Neural progenitor cell (in vitro differentiated cells): Measurements from ENCODE around the gene INPP4B. TPM values are rescaled to one million over a fixed set of nuclear protein-coding genes. Genes with fewer than 3 reads are reported as not detected.
"Not testable (repeated sequence)": the region's sequence is repeated elsewhere in the genome, so short reads cannot be mapped to it uniquely, and the experiment has no call there.

Experiments used
- DNase-seq: peaks from one replicate; pipeline ENCODE4 v3.0.0-alpha.2; 2016; ENCODE audit warnings: low spot score
- H2AFZ ChIP-seq: fragments of 200-600 bp; sonication (generic); replicated peaks from 2 replicates; pipeline ENCODE4 v1.6.1; 2016; ENCODE audit warnings: antibody characterized with exemption
- H3F3A ChIP-seq: fragments of 200-600 bp; sonication (generic); 2 replicates; pipeline ENCODE4 v1.6.1; 2016; ENCODE audit warnings: antibody characterized with exemption, low read depth
- H3K27ac ChIP-seq: fragments of 200-600 bp; sonication (generic); 2 replicates; pipeline ENCODE4 v1.5.1; 2016; ENCODE audit warnings: mild to moderate bottlenecking
- H3K27me3 ChIP-seq: fragments of 200-600 bp; sonication (generic); 2 replicates; pipeline ENCODE4 v1.6.1; 2016; ENCODE audit warnings: mild to moderate bottlenecking, moderate library complexity
- H3K36me3 ChIP-seq: fragments of 200-600 bp; sonication (generic); 2 replicates; pipeline ENCODE4 v1.5.1; 2016
- H3K4me1 ChIP-seq: fragments of 200-600 bp; sonication (generic); 2 replicates; pipeline ENCODE4 v1.6.1; 2016; ENCODE audit warnings: mixed run types
- H3K4me2 ChIP-seq: fragments of 200-600 bp; sonication (generic); 2 replicates; pipeline ENCODE4 v1.6.1; 2016
- H3K4me3 ChIP-seq: fragments of 200-600 bp; sonication (generic); 2 replicates; pipeline ENCODE4 v1.5.1; 2016
- H3K79me2 ChIP-seq: fragments of 200-600 bp; sonication (generic); 2 replicates; pipeline ENCODE4 v1.6.1; 2016; ENCODE audit warnings: low read depth
- H3K9ac ChIP-seq: fragments of 200-600 bp; sonication (generic); 2 replicates; pipeline ENCODE4 v1.6.1; 2016
- H3K9me3 ChIP-seq: fragments of 200-600 bp; sonication (generic); 2 replicates; pipeline ENCODE4 v1.5.1; 2016; ENCODE audit warnings: low read depth
- H4K20me1 ChIP-seq: fragments of 200-600 bp; sonication (generic); 2 replicates; pipeline ENCODE4 v1.6.1; 2016; ENCODE audit warnings: low read depth
- H3K27ac Mint-ChIP-seq: 3 replicates; pipeline ENCODE4 v1.8.0; 2021; ENCODE audit warnings: mixed read lengths
- H3K27me3 Mint-ChIP-seq: 2 replicates; pipeline ENCODE4 v1.8.0; 2022; ENCODE audit warnings: low read depth, mild to moderate bottlenecking, inconsistent platforms, moderate library complexity, mixed read lengths; ENCODE audit not compliant: insufficient read depth
- H3K36me3 Mint-ChIP-seq: 3 replicates; pipeline ENCODE4 v1.8.0; 2021; ENCODE audit warnings: mixed read lengths
- H3K4me1 Mint-ChIP-seq: 3 replicates; pipeline ENCODE4 v1.8.0; 2021; ENCODE audit warnings: mixed read lengths
- H3K4me3 Mint-ChIP-seq: 3 replicates; pipeline ENCODE4 v1.8.0; 2021; ENCODE audit warnings: mild to moderate bottlenecking, moderate library complexity, mixed read lengths
- H3K9me3 Mint-ChIP-seq: 3 replicates; pipeline ENCODE4 v1.8.0; 2020; ENCODE audit warnings: mixed read lengths
- EZH2 ChIP-seq: fragments of 200-600 bp; sonication (generic); IDR thresholded peaks from 2 replicates; pipeline ENCODE4 v1.6.1; 2017; ENCODE audit warnings: antibody characterized with exemption, mild to moderate bottlenecking, moderate library complexity
- EZH2phosphoT487 ChIP-seq: fragments of 200-600 bp; sonication (generic); IDR thresholded peaks from 2 replicates; pipeline ENCODE4 v1.6.1; 2017; ENCODE audit warnings: antibody characterized with exemption
- total RNA-seq: library from RNA; depleted of rRNA; stranded (reverse); fragments of >200 nt; gene quantifications from 2 replicates; pipeline ENCODE4 v1.2.3, GENCODE V29; 2015; ENCODE audit warnings: low replicate concordance
- TF ChIP-seq, protein P1 (sequence below): fragments of 200-600 bp; sonication (generic); IDR thresholded peaks from 2 replicates; pipeline ENCODE4 v1.5.1; 2017; ENCODE audit warnings: antibody characterized with exemption, mild to moderate bottlenecking

Gene INPP4B
- total RNA-seq, 1 donor from 2014 or later: 1.3 TPM

- Histone ChIP-seq H3K36me3 (no peaks in the 10 kb centered on the region), H3K79me2 (no peaks in the 10 kb centered on the region), H3K4me1 (no peaks in the 10 kb centered on the region), H3K27me3 (no peaks in the 10 kb centered on the region), H3K27ac (no peak overlapping the region), H3K9ac (no peak overlapping the region), H2AFZ (no peak overlapping the region), H3F3A (no peaks in the 10 kb centered on the region), H3K4me2 (no peak overlapping the region), H3K4me3 (no peak overlapping the region), H4K20me1 (no peaks in the 10 kb centered on the region), H3K9me3 (no peaks in the 10 kb centered on the region)
- H3K4me1 Mint-ChIP-seq: peaks cover 5% of the 10 kb centered on the region
- H3K9me3 Mint-ChIP-seq: no peaks in the 10 kb centered on the region
- H3K4me3 Mint-ChIP-seq: no peak overlapping the region
- no peak overlapping the region for H3K27ac Mint-ChIP-seq
- no peaks in the 10 kb centered on the region for H3K27me3 Mint-ChIP-seq
- H3K36me3 Mint-ChIP-seq: no peaks in the 10 kb centered on the region
- TF ChIP-seq EZH2phosphoT487 (no peak), EZH2 (no peak)
- TF ChIP-seq, protein P1, sequence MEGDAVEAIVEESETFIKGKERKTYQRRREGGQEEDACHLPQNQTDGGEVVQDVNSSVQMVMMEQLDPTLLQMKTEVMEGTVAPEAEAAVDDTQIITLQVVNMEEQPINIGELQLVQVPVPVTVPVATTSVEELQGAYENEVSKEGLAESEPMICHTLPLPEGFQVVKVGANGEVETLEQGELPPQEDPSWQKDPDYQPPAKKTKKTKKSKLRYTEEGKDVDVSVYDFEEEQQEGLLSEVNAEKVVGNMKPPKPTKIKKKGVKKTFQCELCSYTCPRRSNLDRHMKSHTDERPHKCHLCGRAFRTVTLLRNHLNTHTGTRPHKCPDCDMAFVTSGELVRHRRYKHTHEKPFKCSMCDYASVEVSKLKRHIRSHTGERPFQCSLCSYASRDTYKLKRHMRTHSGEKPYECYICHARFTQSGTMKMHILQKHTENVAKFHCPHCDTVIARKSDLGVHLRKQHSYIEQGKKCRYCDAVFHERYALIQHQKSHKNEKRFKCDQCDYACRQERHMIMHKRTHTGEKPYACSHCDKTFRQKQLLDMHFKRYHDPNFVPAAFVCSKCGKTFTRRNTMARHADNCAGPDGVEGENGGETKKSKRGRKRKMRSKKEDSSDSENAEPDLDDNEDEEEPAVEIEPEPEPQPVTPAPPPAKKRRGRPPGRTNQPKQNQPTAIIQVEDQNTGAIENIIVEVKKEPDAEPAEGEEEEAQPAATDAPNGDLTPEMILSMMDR: no peak
- DNase-seq: no peak
These were observed 35.1 kb downstream of the INPP4B start for GRCh38 chr4:142811034-142811433.

- Histone ChIP-seq H3K27ac (no peak overlapping the region), H3K36me3 (no peaks in the 10 kb centered on the region), H3K9ac (no peak overlapping the region), H2AFZ (no peak overlapping the region), H4K20me1 (no peaks in the 10 kb centered on the region), H3K9me3 (no peaks in the 10 kb centered on the region), H3F3A (no peaks in the 10 kb centered on the region), H3K4me1 (no peaks in the 10 kb centered on the region), H3K4me2 (no peak overlapping the region), H3K4me3 (no peak overlapping the region), H3K79me2 (no peaks in the 10 kb centered on the region), H3K27me3 (no peaks in the 10 kb centered on the region)
- H3K4me3 Mint-ChIP-seq: no peak overlapping the region
- H3K9me3 Mint-ChIP-seq: no peaks in the 10 kb centered on the region
- no peak for DNase-seq
- H3K27me3 Mint-ChIP-seq: no peaks in the 10 kb centered on the region
- H3K27ac Mint-ChIP-seq: no peak overlapping the region
- H3K4me1 Mint-ChIP-seq: no peaks in the 10 kb centered on the region
- no peaks in the 10 kb centered on the region for H3K36me3 Mint-ChIP-seq
- TF ChIP-seq EZH2: no peak
- TF ChIP-seq EZH2phosphoT487: no peak
- TF ChIP-seq, protein P1: no peak
These were observed 36.5 kb downstream of the INPP4B start for GRCh38 chr4:142809559-142809958.

GRCh38 chr4:142803879-142804278 lies 42.2 kb downstream of the INPP4B start:
- H2AFZ ChIP-seq, H3K4me2 ChIP-seq, H3K27me3 Mint-ChIP-seq, H3K9me3 Mint-ChIP-seq, H3K27ac ChIP-seq, H3K79me2 ChIP-seq, H3K36me3 Mint-ChIP-seq, H3K4me3 ChIP-seq, H3K27ac Mint-ChIP-seq, H3K4me1 ChIP-seq, H3K9me3 ChIP-seq, H3F3A ChIP-seq, H3K4me1 Mint-ChIP-seq, H3K4me3 Mint-ChIP-seq, H3K9ac ChIP-seq, H4K20me1 ChIP-seq, H3K27me3 ChIP-seq, H3K36me3 ChIP-seq, DNase-seq: not testable (repeated sequence)

DNA sequence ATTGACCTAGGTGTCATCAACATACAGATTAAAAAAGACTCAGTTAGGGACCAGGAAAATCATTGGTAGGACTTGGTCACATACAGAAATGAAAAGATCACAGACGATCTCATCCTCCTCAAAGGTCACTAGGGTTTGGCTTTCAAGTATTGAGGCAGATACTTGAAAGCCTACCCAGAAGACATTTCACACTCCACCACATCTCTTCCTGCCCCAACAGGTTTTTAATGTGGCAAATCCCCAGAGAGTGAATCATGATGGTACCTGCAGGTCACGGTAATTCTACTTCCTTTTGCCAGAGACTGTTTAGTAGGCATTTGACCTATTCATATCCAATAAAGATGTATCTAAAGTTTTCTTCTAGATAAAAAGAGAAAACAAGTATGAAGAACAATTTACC lies 44.1 kb downstream of the INPP4B start:
- H3F3A ChIP-seq: no peaks in the 10 kb centered on the region
- no peaks in the 10 kb centered on the region for H3K36me3 ChIP-seq
- H3K79me2 ChIP-seq: no peaks in the 10 kb centered on the region
- Mint-ChIP-seq H3K36me3 (no peaks in the 10 kb centered on the region), H3K27me3 (no peaks in the 10 kb centered on the region), H3K27ac (no peak overlapping the region), H3K9me3 (no peaks in the 10 kb centered on the region), H3K4me1 (no peaks in the 10 kb centered on the region), H3K4me3 (no peak overlapping the region)
- H2AFZ ChIP-seq: no peak overlapping the region
- H3K27me3 ChIP-seq: no peaks in the 10 kb centered on the region
- no peaks in the 10 kb centered on the region for H3K9me3 ChIP-seq
- no peak for DNase-seq
- no peaks in the 10 kb centered on the region for H4K20me1 ChIP-seq
- H3K4me1 ChIP-seq: no peaks in the 10 kb centered on the region
- H3K27ac ChIP-seq: no peak overlapping the region
- H3K4me2 ChIP-seq: no peak overlapping the region
- no peak for TF ChIP-seq EZH2phosphoT487
- TF ChIP-seq, protein P1: no peak
- no peak for TF ChIP-seq EZH2
- no peak overlapping the region for H3K9ac ChIP-seq
- H3K4me3 ChIP-seq: no peak overlapping the region
